GM23338 (cell line): ENCODE data around the gene BHLHA15. TPM values are rescaled to one million over a fixed set of nuclear protein-coding genes. Genes with fewer than 3 reads are reported as not detected.

Experiments
- ATAC-seq: fragments of 200-7000 bp; cut with Tn5 transposase; 3 replicates; pipeline ENCODE4 v1.9.1; 2020
- DNase-seq: peaks from one replicate; pipeline ENCODE4 v3.0.0-alpha.2; 2015; ENCODE audit warnings: low spot score
- H2AFZ ChIP-seq: fragments of 200-600 bp; sonication (generic); 2 replicates; pipeline ENCODE4 v1.8.0; 2016; ENCODE audit warnings: antibody characterized with exemption, mild to moderate bottlenecking, moderate library complexity
- H3F3A ChIP-seq: fragments of 200-600 bp; sonication (generic); replicated peaks from 2 replicates; pipeline ENCODE4 v1.8.0; 2017; ENCODE audit warnings: antibody characterized with exemption, mixed run types, low read depth
- H3K27ac ChIP-seq: fragments of 200-600 bp; sonication (generic); 2 replicates; pipeline ENCODE4 v1.6.1; 2016; ENCODE audit warnings: low read depth
- H3K27me3 ChIP-seq: fragments of 200-600 bp; sonication (generic); 2 replicates; pipeline ENCODE4 v1.8.0; 2016; ENCODE audit warnings: mild to moderate bottlenecking, mixed run types, moderate library complexity; ENCODE audit not compliant: insufficient read depth
- H3K36me3 ChIP-seq: fragments of 200-600 bp; sonication (generic); 2 replicates; pipeline ENCODE4 v1.8.0; 2016; ENCODE audit warnings: mild to moderate bottlenecking; ENCODE audit not compliant: insufficient read depth
- H3K4me1 ChIP-seq: fragments of 200-600 bp; sonication (generic); 2 replicates; pipeline ENCODE4 v1.8.0; 2016; ENCODE audit warnings: mild to moderate bottlenecking, moderate library complexity; ENCODE audit not compliant: insufficient read depth
- H3K4me2 ChIP-seq: fragments of 200-600 bp; sonication (generic); 2 replicates; pipeline ENCODE4 v1.7.1; 2017; ENCODE audit warnings: mixed run types
- H3K4me3 ChIP-seq: fragments of 200-600 bp; sonication (generic); 2 replicates; pipeline ENCODE4 v1.6.1; 2016; ENCODE audit warnings: mixed run types
- H3K79me2 ChIP-seq: fragments of 200-600 bp; sonication (generic); replicated peaks from 2 replicates; pipeline ENCODE4 v1.8.0; 2017; ENCODE audit warnings: mild to moderate bottlenecking; ENCODE audit not compliant: insufficient read depth
- H3K9me2 ChIP-seq: fragments of 200-600 bp; sonication (generic); 2 replicates; pipeline ENCODE4 v1.8.0; 2017; ENCODE audit not compliant: insufficient read depth
- H4K20me1 ChIP-seq: fragments of 200-600 bp; sonication (generic); replicated peaks from 2 replicates; pipeline ENCODE4 v1.8.0; 2017; ENCODE audit warnings: mild to moderate bottlenecking; ENCODE audit not compliant: insufficient read depth
- H3K27ac Mint-ChIP-seq: 2 replicates; pipeline ENCODE4 v1.8.0; 2020; ENCODE audit warnings: inconsistent platforms, mild to moderate bottlenecking, moderate library complexity, mixed read lengths
- H3K27me3 Mint-ChIP-seq: 3 replicates; pipeline ENCODE4 v1.8.0; 2022; ENCODE audit warnings: low read depth, mild to moderate bottlenecking, moderate library complexity, mixed read lengths, inconsistent platforms; ENCODE audit not compliant: insufficient read depth, poor library complexity
- H3K36me3 Mint-ChIP-seq: 3 replicates; pipeline ENCODE4 v1.8.0; 2021; ENCODE audit warnings: low read depth, mild to moderate bottlenecking, inconsistent platforms, moderate library complexity, mixed read lengths
- H3K4me1 Mint-ChIP-seq: 3 replicates; pipeline ENCODE4 v1.8.0; 2020; ENCODE audit warnings: mild to moderate bottlenecking, inconsistent platforms, mixed read lengths
- H3K4me3 Mint-ChIP-seq: 3 replicates; pipeline ENCODE4 v1.8.0; 2021; ENCODE audit warnings: moderate library complexity, mild to moderate bottlenecking, inconsistent platforms, mixed read lengths
- H3K9me3 Mint-ChIP-seq: 3 replicates; pipeline ENCODE4 v1.8.0; 2020; ENCODE audit warnings: moderate library complexity, mild to moderate bottlenecking, inconsistent platforms, mixed read lengths
- CREB1 ChIP-seq: fragments of 250-450 bp; sonication (Bioruptor Pico); IDR thresholded peaks from 2 replicates; pipeline ENCODE4 v1.5.0; 2020; ENCODE audit warnings: low read depth, mild to moderate bottlenecking, moderate library complexity
- CTCF ChIP-seq, 2 experiments: fragments of 200-600 bp in 1 of 2; sonication (generic) in 1 of 2; conservative IDR thresholded peaks; 2 replicates each; pipeline versions ENCODE4 v1.5.1 to v1.6.1; 2016 to 2017; ENCODE audit warnings: antibody characterized with exemption in 2 of 2, low read depth in 2 of 2, mild to moderate bottlenecking in 2 of 2, moderate library complexity in 1 of 2
- ETS1 ChIP-seq: IDR thresholded peaks from 2 replicates; pipeline ENCODE4 v1.6.1; 2016; ENCODE audit warnings: antibody characterized with exemption
- EZH2 ChIP-seq: fragments of 200-600 bp; sonication (generic); IDR thresholded peaks from one replicate; pipeline ENCODE4 v1.8.0; 2017; ENCODE audit warnings: antibody characterized with exemption, mild to moderate bottlenecking, low read depth; ENCODE audit not compliant: unreplicated experiment
- EZH2phosphoT487 ChIP-seq: fragments of 200-600 bp; sonication (generic); IDR thresholded peaks from one replicate; pipeline ENCODE4 v1.8.1; 2018; ENCODE audit warnings: antibody characterized with exemption; ENCODE audit not compliant: unreplicated experiment
- NANOG ChIP-seq: IDR thresholded peaks from 2 replicates; pipeline ENCODE4 v1.6.1; 2016; ENCODE audit warnings: antibody characterized with exemption, borderline replicate concordance
- STAT1 ChIP-seq: IDR thresholded peaks from one replicate; pipeline ENCODE4 v1.6.1; 2016; ENCODE audit warnings: antibody characterized with exemption; ENCODE audit not compliant: unreplicated experiment
- ZNF331 ChIP-seq: fragments of 250-450 bp; sonication (Bioruptor Pico); IDR thresholded peaks from 2 replicates; pipeline ENCODE4 v1.5.0; 2020; ENCODE audit warnings: low read depth, mild to moderate bottlenecking, moderate library complexity
- ZNF462 ChIP-seq: fragments of 250-450 bp; sonication (Bioruptor Pico); IDR thresholded peaks from 2 replicates; pipeline ENCODE4 v1.5.0; 2020; ENCODE audit warnings: mild to moderate bottlenecking, moderate library complexity
- polyA plus RNA-seq: library from polyadenylated mRNA; unstranded; fragments of >200 nt; fragmentation: Nextera tagmentation; extraction: Ambion mirVana; gene quantifications from 2 replicates; pipeline ENCODE4 v1.2.1, GENCODE V29; 2016
- total RNA-seq: library from RNA; depleted of rRNA; stranded (reverse); fragments of >200 nt; shearing (Covaris generic); gene quantifications from 2 replicates; pipeline ENCODE4 v1.2.3, GENCODE V29; 2014
- TF ChIP-seq, protein P1 (sequence below): IDR thresholded peaks from one replicate; pipeline ENCODE4 v1.6.1; 2018; ENCODE audit warnings: antibody characterized with exemption; ENCODE audit not compliant: unreplicated experiment

Gene BHLHA15
- total and polyA plus RNA-seq, 2 experiments from 2014 or later, result 1.4 to 8.3 TPM

GRCh38 chr7:98242934-98243333, 31.7 kb downstream of the BHLHA15 start:
- Mint-ChIP-seq H3K4me3 (no peak overlapping the region), H3K27me3 (peaks cover 7% of the 10 kb centered on the region)
- no peak for DNase-seq

More at GRCh38 chr7:98242934-98243333, 31.7 kb downstream of the BHLHA15 start:
- Histone ChIP-seq H3K9me2 (no peaks in the 10 kb centered on the region), H3F3A (no peaks in the 10 kb centered on the region), H3K79me2 (no peaks in the 10 kb centered on the region), H3K4me3 (no peak overlapping the region), H4K20me1 (no peaks in the 10 kb centered on the region), H3K36me3 (no peaks in the 10 kb centered on the region), H3K4me1 (no peaks in the 10 kb centered on the region), H3K27ac (no peak overlapping the region), H2AFZ (no peak overlapping the region), H3K4me2 (no peak overlapping the region), H3K27me3 (no peaks in the 10 kb centered on the region)
- TF ChIP-seq, protein P1, sequence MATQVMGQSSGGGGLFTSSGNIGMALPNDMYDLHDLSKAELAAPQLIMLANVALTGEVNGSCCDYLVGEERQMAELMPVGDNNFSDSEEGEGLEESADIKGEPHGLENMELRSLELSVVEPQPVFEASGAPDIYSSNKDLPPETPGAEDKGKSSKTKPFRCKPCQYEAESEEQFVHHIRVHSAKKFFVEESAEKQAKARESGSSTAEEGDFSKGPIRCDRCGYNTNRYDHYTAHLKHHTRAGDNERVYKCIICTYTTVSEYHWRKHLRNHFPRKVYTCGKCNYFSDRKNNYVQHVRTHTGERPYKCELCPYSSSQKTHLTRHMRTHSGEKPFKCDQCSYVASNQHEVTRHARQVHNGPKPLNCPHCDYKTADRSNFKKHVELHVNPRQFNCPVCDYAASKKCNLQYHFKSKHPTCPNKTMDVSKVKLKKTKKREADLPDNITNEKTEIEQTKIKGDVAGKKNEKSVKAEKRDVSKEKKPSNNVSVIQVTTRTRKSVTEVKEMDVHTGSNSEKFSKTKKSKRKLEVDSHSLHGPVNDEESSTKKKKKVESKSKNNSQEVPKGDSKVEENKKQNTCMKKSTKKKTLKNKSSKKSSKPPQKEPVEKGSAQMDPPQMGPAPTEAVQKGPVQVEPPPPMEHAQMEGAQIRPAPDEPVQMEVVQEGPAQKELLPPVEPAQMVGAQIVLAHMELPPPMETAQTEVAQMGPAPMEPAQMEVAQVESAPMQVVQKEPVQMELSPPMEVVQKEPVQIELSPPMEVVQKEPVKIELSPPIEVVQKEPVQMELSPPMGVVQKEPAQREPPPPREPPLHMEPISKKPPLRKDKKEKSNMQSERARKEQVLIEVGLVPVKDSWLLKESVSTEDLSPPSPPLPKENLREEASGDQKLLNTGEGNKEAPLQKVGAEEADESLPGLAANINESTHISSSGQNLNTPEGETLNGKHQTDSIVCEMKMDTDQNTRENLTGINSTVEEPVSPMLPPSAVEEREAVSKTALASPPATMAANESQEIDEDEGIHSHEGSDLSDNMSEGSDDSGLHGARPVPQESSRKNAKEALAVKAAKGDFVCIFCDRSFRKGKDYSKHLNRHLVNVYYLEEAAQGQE, result no peak
- no peak for TF ChIP-seq ETS1
- no peak for TF ChIP-seq EZH2
- TF ChIP-seq CTCF (conservative IDR thresholded peaks at IDR 0.05; ENCODE audit: low read depth in 2 of 2), result no peak
- TF ChIP-seq ZNF462 (CRISPR knock-in tag), result no peak
- TF ChIP-seq EZH2phosphoT487, result no peak
- no peak for TF ChIP-seq STAT1
- TF ChIP-seq ZNF331 (CRISPR knock-in tag), result no peak
- TF ChIP-seq CREB1, result no peak
- TF ChIP-seq NANOG, result no peak
- ATAC-seq, result no peak
- H3K27ac Mint-ChIP-seq, result no peak overlapping the region
- no peaks in the 10 kb centered on the region; the same call in 2 of the 3 replicates for H3K4me1 Mint-ChIP-seq
- no peaks in the 10 kb centered on the region; the same call in 2 of the 3 replicates for H3K36me3 Mint-ChIP-seq
- H3K9me3 Mint-ChIP-seq, result no peaks in the 10 kb centered on the region
